Esophagus muscularis mucosa (tissue), 4 donors: ENCODE measurements around the gene PTPA. TPM values are rescaled to one million over a fixed set of nuclear protein-coding genes. Genes with fewer than 3 reads are reported as not detected.
A peak's percentile ranks its signal among the peaks of the same experiment; 100 is the strongest.

Source experiments
- DNase-seq: peaks from one replicate; pipeline ENCODE4 v3.0.0-alpha.2; 2017; ENCODE audit errors: extremely low spot score
- H3K27ac ChIP-seq, 4 donors: fragments of 200-600 bp; sonication (generic); replicated peaks in 1 of 4; 1 replicate in 3 of 4; 2 replicates in 1 of 4; pipeline ENCODE4 v1.5.1; 2016 to 2019; ENCODE audit warnings: mild to moderate bottlenecking in 1 of 4
- H3K27me3 ChIP-seq, 4 donors: fragments of 200-600 bp; sonication (generic); one replicate each; pipeline versions ENCODE4 v1.5.1 to v1.6.0; 2016 to 2019
- H3K36me3 ChIP-seq, 4 donors: fragments of 200-600 bp; sonication (generic); one replicate each; pipeline ENCODE4 v1.5.1; 2016 to 2019
- H3K4me1 ChIP-seq, 4 donors: fragments of 200-600 bp; sonication (generic); one replicate each; pipeline ENCODE4 v1.5.1; 2016 to 2019
- H3K4me3 ChIP-seq, 4 donors: fragments of 200-600 bp; sonication (generic); 1 replicate in 2 of 4; 2 replicates in 2 of 4; pipeline ENCODE4 v1.5.1; 2016 to 2019; ENCODE audit warnings: mild to moderate bottlenecking in 4 of 4, moderate library complexity in 1 of 4
- H3K9me3 ChIP-seq, 4 donors: fragments of 200-600 bp; sonication (generic); 1 replicate in 3 of 4; 2 replicates in 1 of 4; pipeline ENCODE4 v1.5.1; 2016 to 2019
- EP300 ChIP-seq: sonication (generic); formaldehyde crosslinking; IDR thresholded peaks from one replicate; pipeline ENCODE4 v1.6.1; 2017; ENCODE audit warnings: antibody characterized with exemption
- POLR2A ChIP-seq: fragments of 450-650 bp; IDR thresholded peaks from one replicate; pipeline ENCODE4 v1.6.1; 2017; ENCODE audit warnings: antibody characterized with exemption, moderate library complexity, mild to moderate bottlenecking, low read depth
- POLR2AphosphoS5 ChIP-seq, 2 donors: sonication (generic); formaldehyde crosslinking; IDR thresholded peaks; one replicate each; pipeline ENCODE4 v1.6.1; 2017; ENCODE audit warnings: antibody characterized with exemption in 2 of 2
- WGBS: methylation state at CpG from one replicate; pipeline ENCODE4 v1.1.5; 2018; 5-methylcytosine and 5-hydroxymethylcytosine counted together
- intact Hi-C: fragments of 100-400 bp; cut with DNase I; formaldehyde crosslinking; loops from one replicate; pipeline ENCODE4 v1.15.1; 2023
- total RNA-seq, 4 donors: library from RNA; depleted of rRNA; stranded (reverse); fragments of >200 nt; gene quantifications; one replicate each; pipeline versions ENCODE4 v1.1.0 to v1.2.1, GENCODE V29; 2016
- TF ChIP-seq, protein P1 (sequence below), 3 experiments: fragments of 200-600 bp in 2 of 3; fragments of 450-650 bp in 1 of 3; sonication (generic) in 2 of 3; IDR thresholded peaks; one replicate each; pipeline ENCODE4 v1.5.1; 2017 to 2019; ENCODE audit warnings: antibody characterized with exemption in 3 of 3, mild to moderate bottlenecking in 2 of 3, moderate library complexity in 1 of 3

PTPA gene
- total RNA-seq, 4 donors from 2014 or later = 57.7 to 91.9 (median 77.4) TPM

- intact Hi-C loops = loop anchor here (2.0 kb wide), 3 partner anchors 35 to 435 kb away; no protein-coding TSS in a partner anchor
- Histone ChIP-seq H3K4me3 (peak overlapping the region; percentile 69 to 94 (median 88)), H3K27ac (peak overlapping the region; percentile 91 to 99 (median 94)), H3K36me3 (peaks cover 0 to 5% (median 0%) of the 10 kb centered on the region in 4 donors), H3K27me3 (no peaks in the 10 kb centered on the region), H3K9me3 (no peaks in the 10 kb centered on the region), H3K4me1 (peaks cover 24 to 43% (median 37%) of the 10 kb centered on the region in 4 donors)
- under 1% methylated on average over 44 of the region's 47 CpGs for WGBS
- TF ChIP-seq POLR2A (peak; percentile 68), EP300 (no peak), POLR2AphosphoS5 (IDR thresholded peaks at IDR 0.05) (peak; percentile 78 to 91)
- TF ChIP-seq, protein P1, sequence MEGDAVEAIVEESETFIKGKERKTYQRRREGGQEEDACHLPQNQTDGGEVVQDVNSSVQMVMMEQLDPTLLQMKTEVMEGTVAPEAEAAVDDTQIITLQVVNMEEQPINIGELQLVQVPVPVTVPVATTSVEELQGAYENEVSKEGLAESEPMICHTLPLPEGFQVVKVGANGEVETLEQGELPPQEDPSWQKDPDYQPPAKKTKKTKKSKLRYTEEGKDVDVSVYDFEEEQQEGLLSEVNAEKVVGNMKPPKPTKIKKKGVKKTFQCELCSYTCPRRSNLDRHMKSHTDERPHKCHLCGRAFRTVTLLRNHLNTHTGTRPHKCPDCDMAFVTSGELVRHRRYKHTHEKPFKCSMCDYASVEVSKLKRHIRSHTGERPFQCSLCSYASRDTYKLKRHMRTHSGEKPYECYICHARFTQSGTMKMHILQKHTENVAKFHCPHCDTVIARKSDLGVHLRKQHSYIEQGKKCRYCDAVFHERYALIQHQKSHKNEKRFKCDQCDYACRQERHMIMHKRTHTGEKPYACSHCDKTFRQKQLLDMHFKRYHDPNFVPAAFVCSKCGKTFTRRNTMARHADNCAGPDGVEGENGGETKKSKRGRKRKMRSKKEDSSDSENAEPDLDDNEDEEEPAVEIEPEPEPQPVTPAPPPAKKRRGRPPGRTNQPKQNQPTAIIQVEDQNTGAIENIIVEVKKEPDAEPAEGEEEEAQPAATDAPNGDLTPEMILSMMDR (IDR thresholded peaks at IDR 0.05) = peak in 1 of 3 experiments; percentile 3
- peak; percentile 97 for DNase-seq
These were observed 64.8 kb downstream of the PTPA start for GRCh38 chr9:129175825-129176633.

DNA sequence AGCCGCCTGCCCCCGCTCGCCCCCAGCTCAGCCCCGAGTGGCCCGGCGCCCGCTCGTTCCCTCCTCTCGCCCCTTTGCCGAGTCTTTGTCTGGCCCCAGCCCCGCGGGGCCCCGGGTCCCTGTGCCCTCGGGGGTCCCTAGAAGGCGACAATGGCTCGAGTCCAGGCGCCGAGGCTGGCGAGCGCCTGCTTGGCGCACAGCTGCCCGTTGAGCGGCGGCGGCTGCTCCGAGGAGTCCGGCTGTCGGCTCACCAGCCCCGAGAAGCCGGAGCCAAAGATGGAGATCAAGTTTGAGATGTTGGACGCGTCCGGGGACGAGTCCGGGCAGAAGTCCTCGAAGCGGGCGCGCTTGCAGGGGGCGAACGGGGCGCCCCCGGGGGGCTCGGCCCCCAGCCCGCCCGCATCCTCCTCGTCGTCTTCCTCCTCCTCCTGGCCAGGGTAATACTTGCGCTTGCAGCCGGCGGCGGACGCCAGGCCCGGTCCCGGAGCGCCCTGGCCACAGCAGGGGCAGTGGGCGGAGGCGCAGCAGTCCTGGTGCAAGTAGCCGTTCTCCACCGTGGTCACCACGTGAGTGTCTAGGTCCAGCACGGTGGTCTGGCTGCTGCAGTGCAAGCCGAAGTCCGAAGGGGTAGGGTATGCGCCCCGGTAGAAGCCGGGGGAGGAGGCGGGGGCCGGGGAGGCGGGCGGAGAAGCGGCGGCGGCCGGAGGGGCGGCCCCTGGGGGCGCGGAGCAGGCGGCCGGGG, 65.7 kb downstream of the PTPA start:
- Histone ChIP-seq H3K9me3 (no peaks in the 10 kb centered on the region), H3K36me3 (peaks cover 0 to 5% (median 0%) of the 10 kb centered on the region in 4 donors), H3K4me3 (peak overlapping the region; percentile 69 to 94 (median 88)), H3K4me1 (peaks cover 24 to 43% (median 37%) of the 10 kb centered on the region in 4 donors), H3K27ac (peak overlapping the region; percentile 91 to 99 (median 94)), H3K27me3 (no peaks in the 10 kb centered on the region)
- intact Hi-C loops = no loop called here
- no peak for DNase-seq
- 1% methylated on average over 33 of the region's 80 CpGs for WGBS
- TF ChIP-seq EP300 = no peak
- TF ChIP-seq POLR2AphosphoS5 (IDR thresholded peaks at IDR 0.05) = peak; percentile 15 to 20
- TF ChIP-seq POLR2A = no peak
- TF ChIP-seq, protein P1 (IDR thresholded peaks at IDR 0.05) = peak in 1 of 3 experiments; percentile 5

DNA sequence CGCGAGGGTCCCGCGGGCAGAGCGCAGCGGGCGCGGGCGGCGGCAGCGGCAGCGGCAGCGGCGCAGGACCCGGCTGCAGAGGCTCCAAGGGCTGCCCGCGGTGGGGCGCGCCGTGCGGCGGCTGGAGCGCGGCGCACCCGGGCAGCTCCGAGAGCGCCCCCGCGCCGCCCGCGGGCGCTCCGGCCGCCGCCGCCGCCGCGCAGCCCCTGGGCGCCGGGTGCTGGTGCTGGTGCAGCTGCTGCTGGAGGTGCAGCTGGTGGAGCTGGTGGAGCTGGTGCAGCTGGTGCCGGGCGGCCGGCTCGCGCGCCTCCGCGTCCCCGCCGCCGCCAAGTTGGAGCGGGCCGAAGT, 66.2 kb downstream of the PTPA start:
- WGBS = no CpG with 5 or more reads among the region's 56 CpGs
- no peaks in the 10 kb centered on the region for H3K9me3 ChIP-seq
- H3K27me3 ChIP-seq = no peaks in the 10 kb centered on the region

DNA sequence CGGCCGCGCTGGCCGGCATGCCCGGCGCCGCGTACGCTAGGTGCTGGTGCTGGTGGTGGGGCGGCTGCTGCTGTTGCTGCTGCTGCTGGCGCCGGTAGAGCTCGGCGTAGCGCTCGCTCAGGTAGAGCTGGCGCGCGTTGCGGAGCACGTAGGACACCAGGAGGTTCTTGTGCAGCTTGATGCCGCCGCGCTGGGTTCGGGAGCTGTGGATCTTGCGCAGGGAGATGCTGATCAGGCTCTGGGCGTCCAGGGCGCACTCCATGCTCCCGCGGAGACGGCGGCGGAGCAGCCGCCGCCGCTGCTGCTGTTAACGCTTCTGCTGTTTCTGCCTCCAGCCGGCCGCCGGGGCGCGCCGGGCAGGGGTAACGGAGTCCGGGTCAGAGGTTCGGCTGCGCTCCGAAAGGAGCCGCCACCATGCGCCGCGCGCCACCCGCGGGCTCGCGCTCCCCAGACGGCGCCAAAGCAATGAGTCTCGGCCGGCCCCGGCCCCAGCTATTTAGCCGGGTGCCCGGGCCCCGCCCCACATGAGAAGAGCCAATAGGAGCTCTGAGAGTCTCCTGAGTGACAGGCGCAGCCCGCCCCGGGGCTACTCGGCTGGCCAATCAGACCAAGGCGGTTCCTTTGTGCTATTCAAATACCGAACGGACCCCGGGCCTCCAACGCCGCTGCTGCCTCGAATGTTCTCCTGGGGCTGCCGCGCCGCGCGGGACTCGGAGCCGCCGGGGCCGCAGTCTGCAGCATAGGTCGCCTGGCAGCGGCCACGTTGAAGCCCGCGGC, 66.8 kb downstream of the PTPA start, which contains the start of gene IER5L:
Gene IER5L (minus strand): TSS at position 471 of the 777 bp plus-strand sequence. CDS start 209 bp downstream, at position 262.
- H3K4me1 ChIP-seq = peaks cover 24 to 43% (median 34%) of the 10 kb centered on the region in 4 donors
- intact Hi-C loops = no loop called here
- H3K4me3 ChIP-seq = peak within 1 kb of the TSS; percentile 69 to 94 (median 88)
- 0% methylated on average over 31 of the region's 90 CpGs for WGBS
- peak within 1 kb of the TSS; percentile 91 to 99 (median 94) for H3K27ac ChIP-seq
- H3K9me3 ChIP-seq = no peaks in the 10 kb centered on the region
- H3K36me3 ChIP-seq = peaks cover 0 to 5% (median 0%) of the 10 kb centered on the region in 4 donors
- TF ChIP-seq POLR2AphosphoS5 (IDR thresholded peaks at IDR 0.05) (peak; percentile 94 to 98), POLR2A (peak; percentile 96), EP300 (no peak)
- TF ChIP-seq, protein P1 (IDR thresholded peaks at IDR 0.05) = no peak
- H3K27me3 ChIP-seq = no peaks in the 10 kb centered on the region
- DNase-seq = peak; percentile 99

More for the DNA sequence above, 66.2 kb downstream of the PTPA start:
- TF ChIP-seq POLR2A = no peak
- H3K4me3 ChIP-seq = peak overlapping the region; percentile 69 to 94 (median 88)
- peak overlapping the region; percentile 91 to 99 (median 94) for H3K27ac ChIP-seq
- peaks cover 24 to 43% (median 37%) of the 10 kb centered on the region in 4 donors for H3K4me1 ChIP-seq
- no peak for DNase-seq
- peaks cover 0 to 5% (median 0%) of the 10 kb centered on the region in 4 donors for H3K36me3 ChIP-seq
- intact Hi-C loops = no loop called here
